ENCODE measurements around the gene OR51B4.

OR51B4 gene

DNA sequence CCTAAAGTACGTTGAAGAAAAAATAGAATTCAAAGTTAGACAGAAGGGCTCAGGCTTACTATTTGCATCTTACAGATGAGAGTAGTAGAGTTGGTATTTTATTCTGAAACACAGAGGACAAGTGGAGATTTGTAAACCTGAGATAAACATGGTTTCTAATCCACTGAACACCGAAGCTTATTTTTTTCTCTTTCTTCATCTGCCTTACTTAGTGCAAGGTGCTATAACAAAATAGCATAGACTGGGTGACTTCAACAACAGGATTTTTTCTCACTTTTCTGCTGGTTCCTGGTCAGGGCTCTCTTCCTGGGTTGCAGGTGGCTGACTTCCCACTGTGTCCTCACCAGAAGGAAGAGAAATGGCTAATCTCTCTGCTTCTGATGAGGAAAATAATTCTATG is 50.0 kb downstream of the OR51B4 start:
- CTCF ChIA-PET = no interaction called here
- Histone ChIP-seq H3K9me3 (ENCODE audit: control insufficient read depth, insufficient read depth, low read depth, low read length) (no peaks in the 10 kb centered on the region), H3K4me3 (ENCODE audit: low read depth, low read length) (no peak overlapping the region), H3K27ac (ENCODE audit: extremely low read depth, low read depth, low read length) (no peak overlapping the region), H3K36me3 (ENCODE audit: control insufficient read depth in 2 of 2, insufficient read depth in 1 of 2, low read length in 2 of 2) (no peaks in the 10 kb centered on the region), H3K4me1 (ENCODE audit: control insufficient read depth, insufficient read depth, low read length) (no peaks in the 10 kb centered on the region)
- TF ChIP-seq GLIS2 (tag by site-specific recombination; IDR thresholded peaks at IDR 0.05) = no peak
- TF ChIP-seq ZNF404 (tag by site-specific recombination; IDR thresholded peaks at IDR 0.05) = no peak
- TF ChIP-seq, protein P1, sequence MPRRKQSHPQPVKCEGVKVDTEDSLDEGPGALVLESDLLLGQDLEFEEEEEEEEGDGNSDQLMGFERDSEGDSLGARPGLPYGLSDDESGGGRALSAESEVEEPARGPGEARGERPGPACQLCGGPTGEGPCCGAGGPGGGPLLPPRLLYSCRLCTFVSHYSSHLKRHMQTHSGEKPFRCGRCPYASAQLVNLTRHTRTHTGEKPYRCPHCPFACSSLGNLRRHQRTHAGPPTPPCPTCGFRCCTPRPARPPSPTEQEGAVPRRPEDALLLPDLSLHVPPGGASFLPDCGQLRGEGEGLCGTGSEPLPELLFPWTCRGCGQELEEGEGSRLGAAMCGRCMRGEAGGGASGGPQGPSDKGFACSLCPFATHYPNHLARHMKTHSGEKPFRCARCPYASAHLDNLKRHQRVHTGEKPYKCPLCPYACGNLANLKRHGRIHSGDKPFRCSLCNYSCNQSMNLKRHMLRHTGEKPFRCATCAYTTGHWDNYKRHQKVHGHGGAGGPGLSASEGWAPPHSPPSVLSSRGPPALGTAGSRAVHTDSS (tag by site-specific recombination; IDR thresholded peaks at IDR 0.05) = no peak
- no peak for TF ChIP-seq FEZF1 (tag by site-specific recombination; IDR thresholded peaks at IDR 0.05)
- TF ChIP-seq ZNF544 (tag by site-specific recombination; IDR thresholded peaks at IDR 0.05) = no peak
- TF ChIP-seq, protein P2, sequence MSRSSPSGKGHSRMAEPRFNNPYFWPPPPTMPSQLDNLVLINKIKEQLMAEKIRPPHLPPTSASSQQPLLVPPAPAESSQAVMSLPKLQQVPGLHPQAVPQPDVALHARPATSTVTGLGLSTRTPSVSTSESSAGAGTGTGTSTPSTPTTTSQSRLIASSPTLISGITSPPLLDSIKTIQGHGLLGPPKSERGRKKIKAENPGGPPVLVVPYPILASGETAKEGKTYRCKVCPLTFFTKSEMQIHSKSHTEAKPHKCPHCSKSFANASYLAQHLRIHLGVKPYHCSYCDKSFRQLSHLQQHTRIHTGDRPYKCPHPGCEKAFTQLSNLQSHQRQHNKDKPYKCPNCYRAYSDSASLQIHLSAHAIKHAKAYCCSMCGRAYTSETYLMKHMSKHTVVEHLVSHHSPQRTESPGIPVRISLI (tag by site-specific recombination; IDR thresholded peaks at IDR 0.05) = no peak
- TF ChIP-seq SCRT2 (tag by site-specific recombination; IDR thresholded peaks at IDR 0.05) = no peak
- no peak for TF ChIP-seq ZNF133 (tag by site-specific recombination; IDR thresholded peaks at IDR 0.05)
- TF ChIP-seq, protein P3, sequence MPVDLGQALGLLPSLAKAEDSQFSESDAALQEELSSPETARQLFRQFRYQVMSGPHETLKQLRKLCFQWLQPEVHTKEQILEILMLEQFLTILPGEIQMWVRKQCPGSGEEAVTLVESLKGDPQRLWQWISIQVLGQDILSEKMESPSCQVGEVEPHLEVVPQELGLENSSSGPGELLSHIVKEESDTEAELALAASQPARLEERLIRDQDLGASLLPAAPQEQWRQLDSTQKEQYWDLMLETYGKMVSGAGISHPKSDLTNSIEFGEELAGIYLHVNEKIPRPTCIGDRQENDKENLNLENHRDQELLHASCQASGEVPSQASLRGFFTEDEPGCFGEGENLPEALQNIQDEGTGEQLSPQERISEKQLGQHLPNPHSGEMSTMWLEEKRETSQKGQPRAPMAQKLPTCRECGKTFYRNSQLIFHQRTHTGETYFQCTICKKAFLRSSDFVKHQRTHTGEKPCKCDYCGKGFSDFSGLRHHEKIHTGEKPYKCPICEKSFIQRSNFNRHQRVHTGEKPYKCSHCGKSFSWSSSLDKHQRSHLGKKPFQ (tag by site-specific recombination; IDR thresholded peaks at IDR 0.05) = no peak
- TF ChIP-seq, protein P4, sequence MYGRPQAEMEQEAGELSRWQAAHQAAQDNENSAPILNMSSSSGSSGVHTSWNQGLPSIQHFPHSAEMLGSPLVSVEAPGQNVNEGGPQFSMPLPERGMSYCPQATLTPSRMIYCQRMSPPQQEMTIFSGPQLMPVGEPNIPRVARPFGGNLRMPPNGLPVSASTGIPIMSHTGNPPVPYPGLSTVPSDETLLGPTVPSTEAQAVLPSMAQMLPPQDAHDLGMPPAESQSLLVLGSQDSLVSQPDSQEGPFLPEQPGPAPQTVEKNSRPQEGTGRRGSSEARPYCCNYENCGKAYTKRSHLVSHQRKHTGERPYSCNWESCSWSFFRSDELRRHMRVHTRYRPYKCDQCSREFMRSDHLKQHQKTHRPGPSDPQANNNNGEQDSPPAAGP (tag by site-specific recombination; IDR thresholded peaks at IDR 0.05) = no peak
- no peak for TF ChIP-seq KLF7 (tag by site-specific recombination; IDR thresholded peaks at IDR 0.05; ENCODE audit: borderline replicate concordance)
- no peak for TF ChIP-seq SALL2 (tag by site-specific recombination; IDR thresholded peaks at IDR 0.05; ENCODE audit: borderline replicate concordance)
- no peak for TF ChIP-seq SETDB1 (IDR thresholded peaks at IDR 0.05; ENCODE audit: insufficient read length, low read length)
- no peak for TF ChIP-seq KLF16 (tag by site-specific recombination; IDR thresholded peaks at IDR 0.05)
- TF ChIP-seq ZNF19 (tag by site-specific recombination; IDR thresholded peaks at IDR 0.05; ENCODE audit: low read depth) = no peak
- POLR2A ChIA-PET = no interaction called here
